Measurements from ENCODE around the gene CBX1.
"Not testable (repeated sequence)": the region's sequence is repeated elsewhere in the genome, so short reads cannot be mapped to it uniquely, and the experiment has no call there.

The CBX1 gene

DNA sequence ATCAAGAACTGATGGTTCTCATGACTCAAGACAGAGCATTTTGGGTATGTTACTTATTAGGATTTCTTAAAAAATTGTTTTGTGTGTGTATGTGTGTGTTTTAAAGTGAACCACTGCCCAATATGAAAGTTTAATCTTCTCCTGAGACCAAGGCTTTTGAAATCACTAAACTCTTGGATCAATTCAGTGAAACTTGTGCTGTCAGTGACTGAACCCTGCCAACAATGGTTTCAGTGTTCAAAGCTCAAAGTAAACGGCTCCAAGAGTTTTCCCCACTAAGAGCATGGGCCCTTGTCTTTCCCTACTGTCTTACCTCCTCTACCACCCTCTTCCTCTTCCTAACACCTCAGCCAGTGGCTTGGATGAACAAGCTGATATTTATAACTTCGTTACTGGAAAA is 31.1 kb downstream of the CBX1 start:
- DNase-seq: no peak

DNA sequence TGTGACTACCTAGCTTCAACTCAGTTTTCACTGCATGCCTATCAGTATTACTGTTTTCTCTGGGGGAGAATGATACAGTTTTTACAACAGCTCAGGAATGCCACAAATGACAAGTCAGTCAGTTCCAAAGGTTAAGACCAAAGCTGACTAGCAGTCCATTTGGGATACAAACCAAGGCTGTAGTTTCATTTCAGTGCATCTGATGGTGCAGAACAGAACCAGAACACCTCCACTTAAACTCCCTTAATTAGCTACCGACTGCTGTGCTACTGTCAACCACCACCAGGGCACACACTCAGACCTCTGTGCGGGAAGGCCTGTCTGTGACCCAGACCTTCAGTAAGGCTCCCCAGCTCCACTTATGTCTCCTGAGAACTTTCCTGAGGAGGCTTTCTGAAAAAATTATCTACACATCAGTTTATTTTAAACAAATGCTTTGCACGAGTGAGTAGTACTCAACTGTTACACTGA is 32.8 kb downstream of the CBX1 start:
- DNase-seq: no peak

DNA sequence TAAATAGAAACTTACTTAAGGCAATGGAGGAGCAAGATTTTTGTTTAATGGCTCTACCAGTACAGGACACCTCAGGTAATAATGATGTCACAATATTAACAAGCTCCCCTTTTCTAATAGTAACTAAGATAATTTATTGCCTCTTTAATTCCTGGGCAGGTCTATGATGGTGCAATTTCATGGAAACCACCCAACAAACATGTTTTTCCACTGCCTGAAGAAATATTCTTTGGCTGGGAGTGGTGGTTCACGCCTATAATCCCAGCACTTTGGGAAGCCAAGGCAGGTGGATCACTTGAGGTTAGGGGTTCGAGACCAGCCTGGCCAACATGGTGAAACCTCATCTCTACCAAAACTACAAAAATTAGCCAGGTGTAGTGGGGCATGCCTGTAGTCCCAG is 33.5 kb downstream of the CBX1 start:
- DNase-seq: not testable (repeated sequence)

DNA sequence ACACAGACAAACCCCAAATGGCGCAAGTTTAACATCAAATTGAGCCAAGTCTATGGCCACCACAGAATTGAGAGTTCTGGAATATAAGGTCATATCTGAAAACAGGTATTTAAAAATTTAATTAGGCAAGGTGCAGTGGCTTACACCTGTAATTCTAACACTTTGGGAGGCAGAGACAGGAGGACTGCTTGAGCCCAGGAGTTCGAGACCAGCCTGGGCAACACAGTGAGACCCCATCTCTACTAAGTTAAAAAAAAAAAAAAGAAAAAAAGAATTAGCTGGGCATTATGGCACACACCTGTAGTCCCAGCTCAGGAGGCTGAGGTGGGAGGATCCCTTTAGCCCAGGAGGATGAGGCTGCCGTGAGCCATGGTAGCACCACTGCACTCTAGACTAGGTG is 34.0 kb downstream of the CBX1 start:
- DNase-seq: no peak

DNA sequence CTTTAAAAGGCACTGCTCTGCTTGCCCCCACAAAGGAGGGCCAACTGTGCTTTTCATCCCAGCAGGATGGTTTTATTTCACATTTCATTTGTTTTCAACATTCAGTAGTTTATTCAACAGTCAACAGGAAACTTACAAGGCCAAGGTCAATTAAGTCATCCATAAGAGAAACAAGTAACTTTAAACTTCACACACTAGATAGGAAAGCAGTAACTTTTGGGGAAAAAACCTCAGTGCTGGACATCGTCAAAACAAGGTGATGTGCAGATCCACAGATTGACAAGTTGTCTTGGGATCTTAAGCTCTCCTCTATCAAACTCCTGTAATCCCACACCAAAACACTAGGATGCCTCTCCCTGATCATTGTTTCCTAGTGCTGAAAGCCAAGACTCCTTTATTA is 34.6 kb downstream of the CBX1 start:
- DNase-seq: no peak

DNA sequence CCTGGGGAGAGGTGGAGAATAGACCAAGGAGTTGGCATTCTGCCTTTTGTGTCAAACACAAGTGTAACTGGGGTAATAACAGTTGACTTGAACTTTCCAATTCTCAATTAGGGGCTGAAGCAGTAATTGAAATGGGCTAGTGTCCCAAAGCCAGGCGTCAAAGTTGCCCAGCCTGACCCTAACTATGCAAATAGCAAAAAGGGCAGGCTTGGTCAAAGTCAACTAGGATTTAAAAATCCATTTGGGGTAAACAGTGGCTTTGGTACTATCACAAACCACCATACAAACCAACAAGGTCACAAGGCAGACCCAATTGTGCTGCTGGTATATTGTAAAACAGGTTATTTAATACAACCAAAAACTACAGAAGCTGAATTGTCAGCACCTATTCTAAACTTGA is 35.1 kb downstream of the CBX1 start:
- DNase-seq: no peak

DNA sequence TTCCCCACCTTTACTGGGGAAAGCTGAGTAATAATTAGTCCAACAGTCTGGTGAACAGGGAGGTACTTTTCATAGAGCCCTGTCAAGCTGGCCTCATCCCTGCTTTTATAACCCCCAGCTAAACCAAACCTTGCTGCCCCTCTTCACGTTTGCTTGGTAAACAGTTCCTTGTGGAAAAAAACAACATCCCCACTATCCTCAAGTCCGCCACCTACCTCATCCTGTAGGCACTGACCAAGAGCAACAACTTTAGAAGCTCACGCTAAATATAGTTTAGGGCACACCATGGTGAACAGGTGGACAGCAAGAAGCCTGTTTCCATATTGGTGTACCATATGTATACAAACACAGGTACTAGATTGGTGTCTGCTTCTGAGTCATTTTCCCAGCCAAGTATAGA is 36.6 kb downstream of the CBX1 start:
- DNase-seq: no peak

DNA sequence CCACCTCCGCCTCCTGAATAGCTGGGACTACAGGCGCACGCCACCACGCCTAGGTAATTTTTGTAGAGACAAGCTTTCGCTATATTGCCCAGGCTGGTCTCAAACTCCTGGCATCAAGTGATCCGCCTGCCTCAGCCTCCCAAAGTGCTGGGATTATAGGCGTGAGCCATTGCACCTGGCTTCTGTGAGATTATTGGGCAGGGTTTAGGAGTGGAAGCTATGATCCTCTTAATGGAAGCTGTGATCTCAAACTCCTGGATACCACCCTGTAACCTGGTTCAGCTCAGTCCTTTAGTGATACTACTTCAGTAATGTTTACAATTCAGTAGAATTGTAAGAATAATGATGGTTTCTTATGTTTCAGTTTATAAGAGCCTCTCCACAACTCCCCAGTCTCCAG is 39.0 kb downstream of the CBX1 start:
- DNase-seq: no peak

DNA sequence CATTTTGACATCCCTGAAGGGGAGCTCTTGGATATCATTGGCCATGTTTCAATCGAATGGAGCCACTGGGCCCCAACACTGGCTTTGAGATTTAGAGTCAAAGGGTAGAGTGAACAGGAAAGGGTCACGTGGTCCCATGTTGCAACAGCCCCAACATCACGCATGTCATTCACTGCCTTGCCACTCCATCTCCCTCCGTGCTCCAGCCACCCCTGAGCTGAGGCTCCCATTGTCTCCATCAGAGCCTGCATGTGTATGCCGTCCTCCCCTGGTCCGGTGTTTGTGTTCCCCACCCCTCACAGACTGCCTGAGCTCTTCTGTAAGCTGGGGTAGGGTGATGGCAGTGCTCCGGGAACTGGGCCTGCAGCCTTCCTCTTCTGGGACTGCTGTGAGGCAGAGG is 41.0 kb downstream of the CBX1 start:
- DNase-seq: no peak

DNA sequence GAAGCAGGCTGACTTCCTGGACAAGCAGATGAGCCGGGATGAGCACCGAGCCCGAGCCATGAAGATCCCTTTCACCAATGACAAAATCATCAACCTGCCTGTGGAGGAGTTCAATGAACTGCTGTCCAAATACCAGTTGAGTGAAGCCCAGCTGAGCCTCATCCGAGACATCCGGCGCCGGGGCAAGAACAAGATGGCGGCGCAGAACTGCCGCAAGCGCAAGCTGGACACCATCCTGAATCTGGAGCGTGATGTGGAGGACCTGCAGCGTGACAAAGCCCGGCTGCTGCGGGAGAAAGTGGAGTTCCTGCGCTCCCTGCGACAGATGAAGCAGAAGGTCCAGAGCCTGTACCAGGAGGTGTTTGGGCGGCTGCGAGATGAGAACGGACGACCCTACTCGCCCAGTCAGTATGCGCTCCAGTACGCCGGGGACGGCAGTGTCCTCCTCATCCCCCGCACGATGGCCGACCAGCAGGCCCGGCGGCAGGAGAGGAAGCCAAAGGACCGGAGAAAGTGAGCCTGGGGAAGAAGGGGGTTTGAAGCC is 42.1 kb downstream of the CBX1 start:
- DNase-seq: no peak

DNA sequence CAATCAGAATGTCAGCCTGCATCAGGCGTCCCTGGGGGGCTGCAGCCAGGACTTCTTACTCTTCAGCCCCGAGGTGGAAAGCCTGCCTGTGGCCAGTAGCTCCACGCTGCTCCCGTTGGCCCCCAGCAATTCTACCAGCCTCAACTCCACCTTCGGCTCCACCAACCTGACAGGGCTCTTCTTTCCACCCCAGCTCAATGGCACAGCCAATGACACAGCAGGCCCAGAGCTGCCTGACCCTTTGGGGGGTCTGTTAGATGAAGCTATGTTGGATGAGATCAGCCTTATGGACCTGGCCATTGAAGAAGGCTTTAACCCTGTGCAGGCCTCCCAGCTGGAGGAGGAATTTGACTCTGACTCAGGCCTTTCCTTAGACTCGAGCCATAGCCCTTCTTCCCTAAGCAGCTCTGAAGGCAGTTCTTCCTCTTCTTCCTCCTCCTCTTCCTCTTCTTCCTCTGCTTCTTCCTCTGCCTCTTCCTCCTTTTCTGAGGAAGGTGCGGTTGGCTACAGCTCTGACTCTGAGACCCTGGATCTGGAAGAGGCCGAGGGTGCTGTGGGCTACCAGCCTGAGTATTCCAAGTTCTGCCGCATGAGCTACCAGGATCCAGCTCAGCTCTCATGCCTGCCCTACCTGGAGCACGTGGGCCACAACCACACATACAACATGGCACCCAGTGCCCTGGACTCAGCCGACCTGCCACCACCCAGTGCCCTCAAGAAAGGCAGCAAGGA is 42.7 kb downstream of the CBX1 start:
- no peak for DNase-seq

DNA sequence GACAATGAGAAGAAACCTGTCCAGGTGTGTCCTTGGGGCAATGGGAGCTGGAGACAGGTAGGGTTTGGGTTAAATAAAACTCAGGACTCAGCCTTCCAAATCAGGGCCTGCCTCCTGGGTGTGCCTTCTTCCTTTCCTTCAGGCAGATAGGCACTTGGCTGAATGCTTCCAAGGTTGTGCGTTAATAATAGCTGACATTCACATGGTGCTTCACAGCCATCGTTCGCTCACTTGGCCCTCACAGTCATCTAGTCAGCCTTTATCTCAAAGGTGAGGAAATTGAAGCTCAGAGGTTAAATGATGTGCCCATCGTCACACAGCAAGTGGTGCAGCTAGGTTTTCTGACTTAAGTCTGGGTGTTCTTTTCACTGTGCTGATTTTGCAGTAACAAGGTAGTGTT is 43.7 kb downstream of the CBX1 start:
- no peak for DNase-seq

DNA sequence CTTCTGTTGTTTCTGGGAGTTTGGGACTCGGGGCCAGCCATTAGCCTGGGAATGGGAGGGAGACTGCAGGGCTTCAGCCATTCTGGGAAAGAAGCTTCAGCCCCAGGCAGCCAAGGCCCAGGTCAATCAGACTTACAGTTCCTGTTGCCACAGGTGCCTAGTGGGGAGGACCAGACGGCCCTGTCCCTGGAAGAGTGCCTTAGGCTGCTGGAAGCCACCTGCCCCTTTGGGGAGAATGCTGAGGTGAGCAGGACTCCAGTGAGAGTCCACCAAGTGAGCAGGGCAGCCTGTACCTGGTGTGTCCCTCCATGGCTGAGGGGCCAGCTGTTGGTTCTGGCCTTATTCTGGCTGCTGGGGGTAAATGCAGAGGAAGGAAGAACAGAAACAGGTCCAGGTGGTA is 44.4 kb downstream of the CBX1 start:
- no peak for DNase-seq

DNA sequence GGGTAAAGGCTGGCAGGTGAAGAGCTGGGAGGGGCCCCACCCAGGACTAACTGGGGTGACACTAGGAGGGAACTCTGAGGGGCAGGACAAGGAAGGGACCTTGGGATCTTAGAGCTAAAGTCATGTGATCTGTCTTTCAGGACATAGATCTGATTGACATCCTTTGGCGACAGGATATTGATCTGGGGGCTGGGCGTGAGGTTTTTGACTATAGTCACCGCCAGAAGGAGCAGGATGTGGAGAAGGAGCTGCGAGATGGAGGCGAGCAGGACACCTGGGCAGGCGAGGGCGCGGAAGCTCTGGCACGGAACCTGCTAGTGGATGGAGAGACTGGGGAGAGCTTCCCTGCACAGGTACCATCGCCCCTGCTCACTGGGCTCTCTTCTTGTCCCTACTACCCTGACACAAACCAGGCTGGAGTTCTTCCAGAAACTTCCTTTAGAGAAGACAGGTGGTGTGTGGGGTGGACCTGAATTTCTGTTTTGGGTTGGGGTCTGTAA is 45.0 kb downstream of the CBX1 start:
- no peak for DNase-seq

DNA sequence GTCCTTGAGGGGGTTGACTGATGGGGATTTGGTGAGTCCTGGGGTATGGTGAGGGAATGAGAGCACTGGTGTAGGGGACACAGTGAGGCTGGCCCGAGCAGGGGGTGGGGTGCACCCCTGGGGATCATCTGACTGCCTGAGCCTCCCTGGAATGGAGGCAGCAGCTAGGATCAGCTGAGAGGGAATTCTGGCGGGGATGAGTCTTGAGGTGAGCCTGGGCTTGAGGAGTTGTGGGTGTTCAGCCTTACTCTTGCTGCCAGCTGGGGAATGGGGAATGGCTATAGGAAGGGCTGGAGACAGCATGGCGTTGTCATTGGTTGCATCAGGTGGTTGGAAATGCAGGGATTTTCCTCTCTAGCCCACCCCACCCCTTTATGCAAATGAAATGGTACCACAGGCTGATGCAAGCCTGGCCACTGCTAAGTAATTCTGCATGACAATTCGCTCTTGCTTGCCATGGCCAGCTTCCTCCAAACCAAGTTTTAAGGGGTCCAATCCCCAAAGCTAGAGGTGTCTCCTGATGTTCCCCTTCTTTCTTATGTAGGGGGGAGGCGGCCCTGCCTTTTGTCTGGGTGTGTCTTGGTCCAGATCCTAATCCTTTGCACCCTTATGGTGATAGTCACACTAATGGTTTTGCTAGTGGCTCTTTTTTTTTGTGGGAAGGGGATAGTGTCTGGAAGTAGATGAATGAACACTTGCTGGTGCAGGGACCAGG is 45.6 kb downstream of the CBX1 start:
- DNase-seq: no peak

DNA sequence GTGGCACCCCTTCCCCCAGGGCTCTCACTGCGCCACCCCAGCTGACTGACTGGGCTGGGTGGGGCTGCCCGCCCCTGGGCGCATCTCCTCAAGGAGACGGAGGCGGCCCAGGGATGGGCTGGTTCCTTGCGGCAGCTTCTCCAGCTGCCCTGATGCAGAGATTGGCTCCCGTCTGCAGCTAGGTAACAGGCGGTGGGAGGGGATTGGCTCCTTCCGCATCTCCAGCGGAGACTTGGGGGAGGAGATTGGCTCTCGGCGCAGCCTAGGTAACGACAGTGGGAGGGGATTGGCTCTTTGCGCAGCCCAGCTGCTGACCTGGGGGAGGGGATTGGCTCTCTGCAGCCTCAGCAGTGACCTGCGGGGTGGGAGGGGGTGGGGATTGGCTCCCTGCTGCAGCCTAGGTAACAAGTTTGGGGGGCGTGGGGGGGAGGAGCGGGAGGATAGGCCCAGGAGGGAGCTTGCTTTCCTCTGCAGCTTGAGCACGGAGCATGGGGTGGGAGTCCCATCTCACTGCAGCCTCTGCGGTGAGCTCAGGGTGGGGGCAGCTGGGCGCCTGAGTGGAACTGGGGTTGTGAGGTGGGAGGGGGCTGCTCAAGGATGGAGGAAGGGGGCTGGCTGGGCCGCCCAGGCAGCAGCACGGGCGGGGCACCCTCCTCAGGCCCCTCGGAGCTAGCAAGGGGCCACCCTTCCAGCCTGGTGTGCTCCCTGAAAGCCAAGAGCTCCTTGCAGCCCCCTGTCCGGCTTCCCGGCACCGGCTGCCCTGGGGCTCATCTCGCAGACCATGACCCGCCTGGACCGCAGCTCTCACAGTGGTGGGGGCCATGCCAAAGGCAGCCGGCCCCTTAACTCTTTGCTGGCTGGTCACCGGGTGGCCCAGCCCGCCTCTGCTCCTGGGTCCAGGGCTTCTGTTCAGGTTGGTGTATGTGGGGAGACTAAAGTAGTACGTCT is 46.8 kb downstream of the CBX1 start:
- DNase-seq: no peak

DNA sequence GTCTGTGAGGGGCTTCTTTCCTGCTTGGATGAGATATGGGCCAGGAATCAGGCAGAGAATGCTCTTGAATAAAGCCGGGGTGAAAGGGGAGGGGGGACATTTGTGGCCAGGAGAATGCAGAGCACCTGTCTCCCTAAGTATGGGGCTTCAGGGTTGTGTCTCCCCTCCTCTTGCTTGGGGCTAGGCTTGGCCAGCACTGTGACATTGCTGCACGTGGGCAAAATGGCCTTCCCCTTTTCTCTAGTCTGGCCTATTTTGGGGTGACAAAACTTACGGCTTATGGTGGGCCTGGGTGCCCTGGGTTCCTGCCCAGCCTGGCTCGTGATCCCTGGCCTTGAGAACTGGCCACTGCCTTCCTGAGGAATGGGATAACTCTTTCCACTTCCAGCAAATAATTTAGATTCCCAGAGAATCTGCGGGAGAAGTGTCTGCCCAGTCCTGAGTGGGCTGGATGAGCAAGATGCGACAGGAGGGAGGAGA is 47.5 kb downstream of the CBX1 start:
- no peak for DNase-seq

DNA sequence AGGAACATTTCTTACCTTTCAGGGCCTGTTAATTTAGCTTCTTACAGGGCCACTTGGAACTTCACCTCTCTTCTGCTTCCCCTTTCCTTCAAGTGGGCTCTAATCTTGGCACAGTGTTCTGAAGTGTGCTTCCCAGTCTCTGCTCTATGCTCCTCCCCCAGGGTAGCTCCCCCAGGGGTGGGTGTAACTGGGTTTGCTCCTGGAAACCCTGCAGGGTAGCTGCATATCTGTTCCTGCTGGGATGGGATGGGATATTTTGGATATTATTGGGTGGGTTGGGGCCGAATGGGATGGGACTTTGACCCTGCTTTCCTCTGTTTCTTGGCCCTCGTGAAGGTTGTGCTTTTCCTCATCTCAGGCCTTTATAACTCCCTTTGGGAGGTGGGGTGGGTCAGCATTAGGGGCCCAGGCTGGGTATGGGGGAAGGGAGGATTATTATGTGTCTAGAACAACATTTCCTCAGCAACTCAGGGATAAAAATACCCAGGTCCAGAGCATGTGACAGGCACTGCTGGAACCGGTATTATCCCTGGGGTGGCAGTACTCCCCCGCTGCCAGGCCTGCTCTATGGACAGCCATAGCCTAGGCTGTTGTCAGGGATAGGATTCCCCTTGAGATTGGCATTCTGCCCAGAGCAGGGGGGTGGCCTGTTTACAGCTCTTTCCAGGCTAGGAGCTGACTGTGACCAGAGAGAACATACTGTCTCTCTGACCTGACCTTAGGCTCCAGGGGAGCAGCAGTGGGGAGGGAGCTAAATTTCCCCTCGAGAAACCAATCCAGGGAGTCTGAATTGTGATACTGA is 48.1 kb downstream of the CBX1 start:
- DNase-seq: no peak

DNA sequence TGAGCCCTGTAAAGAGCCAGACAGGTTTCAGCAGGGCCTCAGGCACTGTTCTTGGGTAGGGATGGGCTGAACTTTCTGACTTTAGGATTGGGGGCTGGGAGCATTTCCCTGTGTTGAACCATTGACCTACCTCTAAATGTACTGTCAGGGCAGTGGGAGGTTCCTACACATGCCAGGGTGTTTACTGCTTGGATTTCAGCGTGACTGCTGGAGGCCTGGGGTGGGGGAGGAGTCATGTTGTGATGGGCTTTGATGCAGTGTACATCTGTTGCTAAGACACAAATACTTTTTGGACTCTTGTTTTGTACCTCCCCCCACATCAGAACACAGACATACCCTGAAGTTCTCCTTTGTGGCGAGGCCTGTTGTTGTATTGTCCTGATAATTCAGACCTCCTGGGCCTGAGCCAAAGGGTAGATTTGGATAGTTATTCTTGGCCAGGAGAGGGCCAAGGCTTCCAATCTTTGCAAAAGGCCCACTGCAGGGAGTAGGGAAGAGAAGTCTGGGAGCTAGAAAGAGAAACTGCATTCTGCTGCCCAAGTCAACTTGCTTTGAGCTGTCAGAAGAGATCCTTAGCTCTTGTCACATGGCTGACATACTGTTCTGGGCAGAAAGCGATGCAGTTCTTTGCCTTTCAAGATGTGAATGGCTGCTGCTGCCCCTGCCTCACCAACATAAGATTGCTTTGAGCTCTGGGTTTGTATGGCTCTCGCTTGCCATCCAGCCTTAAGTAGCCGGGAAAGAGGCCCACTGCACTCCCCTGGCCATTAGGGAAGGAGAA is 49.4 kb downstream of the CBX1 start:
- DNase-seq: no peak

DNA sequence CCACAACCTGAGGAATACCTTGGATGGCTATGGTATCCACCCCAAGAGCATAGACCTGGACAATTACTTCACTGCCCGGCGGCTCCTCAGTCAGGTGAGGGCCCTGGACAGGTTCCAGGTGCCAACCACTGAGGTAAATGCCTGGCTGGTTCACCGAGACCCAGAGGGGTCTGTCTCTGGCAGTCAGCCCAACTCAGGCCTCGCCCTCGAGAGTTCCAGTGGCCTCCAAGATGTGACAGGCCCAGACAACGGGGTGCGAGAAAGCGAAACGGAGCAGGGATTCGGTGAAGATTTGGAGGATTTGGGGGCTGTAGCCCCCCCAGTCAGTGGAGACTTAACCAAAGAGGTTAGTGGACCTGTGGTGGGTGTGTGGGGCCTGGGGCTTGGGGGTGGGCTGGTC is 50.0 kb downstream of the CBX1 start:
- DNase-seq: no peak

All from CD4-positive, alpha-beta T cell treated with Interleukin-17A for 4 hours (primary cell).